WTC11 (cell line): ENCODE data around the gene OR2T5. TPM values are rescaled to one million over a fixed set of nuclear protein-coding genes. Genes with fewer than 3 reads are reported as not detected.

Experiments
- total RNA-seq: library from RNA; stranded (reverse); gene quantifications from 3 replicates; pipeline ENCODE4 v1.2.3, GENCODE V29; 2021

The OR2T5 gene
- total RNA-seq, 1 experiment from 2014 or later = not detected

Other genes with a start within 250 kb of the OR2T5 start
- gene OR2T33, start 210.6 kb upstream of the OR2T5 start, total RNA-seq = not detected in 3 replicates
- not detected in 3 replicates for gene OR2T12, start 185.2 kb upstream of the OR2T5 start, total RNA-seq
- gene OR2M7, start 164.0 kb upstream of the OR2T5 start, total RNA-seq = not detected in 3 replicates
- not detected in 3 replicates for gene OR14C36, start 139.8 kb upstream of the OR2T5 start, total RNA-seq
- not detected in 3 replicates for gene OR2T4, start 126.9 kb upstream of the OR2T5 start, total RNA-seq
- not detected in 3 replicates for gene OR2T6, start 112.8 kb upstream of the OR2T5 start, total RNA-seq
- not detected in 3 replicates for gene OR2T1, start 85.5 kb upstream of the OR2T5 start, total RNA-seq
- not detected in 3 replicates for gene OR2T2, start 43.0 kb upstream of the OR2T5 start, total RNA-seq
- not detected in 3 replicates for gene OR2T3, start 15.2 kb upstream of the OR2T5 start, total RNA-seq
- not detected in 3 replicates for gene OR2G6, start 19.5 kb downstream of the OR2T5 start, total RNA-seq
- gene OR2T29, start 74.2 kb downstream of the OR2T5 start, total RNA-seq = not detected in 3 replicates
- not detected in 3 replicates for gene OR2T34, start 86.2 kb downstream of the OR2T5 start, total RNA-seq
- not detected in 3 replicates for gene OR2T10, start 109.1 kb downstream of the OR2T5 start, total RNA-seq
- not detected in 3 replicates for gene OR2T11, start 146.5 kb downstream of the OR2T5 start, total RNA-seq
- gene OR2T35, start 156.7 kb downstream of the OR2T5 start, total RNA-seq = not detected in 3 replicates
- not detected in 3 replicates for gene OR2T27, start 166.9 kb downstream of the OR2T5 start, total RNA-seq
- not detected in 3 replicates for gene OR14I1, start 214.2 kb downstream of the OR2T5 start, total RNA-seq